KG1 (cell line): ENCODE measurements around the gene PYROXD2.
A peak's percentile ranks its signal among the peaks of the same experiment; 100 is the strongest.

ENCODE experiments used
- DNase-seq: peaks from one replicate; lab custom pipeline; 2025; lab: John Stamatoyannopoulos, UW

The PYROXD2 gene

DNA sequence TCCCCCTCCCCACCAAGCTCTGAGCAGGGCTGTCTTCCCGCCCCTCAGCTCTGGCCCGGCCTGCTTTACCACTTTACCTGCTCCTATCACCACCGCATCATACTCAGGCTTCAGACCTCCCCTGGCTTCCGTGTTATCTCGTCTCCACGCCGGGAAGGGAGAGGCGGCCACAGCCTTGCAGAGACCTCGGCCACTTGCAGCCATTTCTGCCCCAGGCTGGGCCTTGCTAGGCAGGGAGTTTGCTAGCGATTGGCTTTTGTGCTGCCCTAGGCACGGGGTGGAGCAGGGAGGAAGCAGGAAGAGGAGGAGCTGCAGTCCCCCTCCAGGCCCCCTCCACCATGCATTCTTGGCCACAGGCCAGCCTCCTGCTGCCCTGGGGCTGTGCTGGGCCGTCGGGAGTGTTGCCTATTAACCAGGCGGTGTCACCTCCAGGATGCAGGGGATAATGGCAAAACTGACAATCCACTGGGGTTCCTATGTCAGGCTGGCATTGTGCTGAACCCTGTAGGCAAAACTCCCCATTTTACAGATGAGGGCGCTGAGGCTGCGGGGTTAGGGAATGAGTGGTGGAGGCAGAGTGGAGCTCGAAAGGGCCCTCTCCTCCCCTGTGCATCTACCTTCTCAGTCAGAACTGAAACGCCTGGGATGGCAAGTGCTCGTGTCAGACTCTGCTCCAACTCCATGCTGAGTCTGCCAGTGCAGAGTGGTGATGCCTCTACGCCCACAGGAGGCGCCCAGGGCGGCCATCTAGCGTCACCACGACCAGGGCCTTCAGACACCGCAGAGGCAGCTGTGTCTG, at the start of gene PYROXD2:
TSS of gene PYROXD2 (minus strand) at position 251 of the 799 bp plus-strand sequence. CDS start at position 204, 47 bp downstream.
- DNase-seq: peak; percentile 49

GRCh38 chr10:98463976-98464754, 49.2 kb upstream of the PYROXD2 start:
- no peak for DNase-seq

DNA sequence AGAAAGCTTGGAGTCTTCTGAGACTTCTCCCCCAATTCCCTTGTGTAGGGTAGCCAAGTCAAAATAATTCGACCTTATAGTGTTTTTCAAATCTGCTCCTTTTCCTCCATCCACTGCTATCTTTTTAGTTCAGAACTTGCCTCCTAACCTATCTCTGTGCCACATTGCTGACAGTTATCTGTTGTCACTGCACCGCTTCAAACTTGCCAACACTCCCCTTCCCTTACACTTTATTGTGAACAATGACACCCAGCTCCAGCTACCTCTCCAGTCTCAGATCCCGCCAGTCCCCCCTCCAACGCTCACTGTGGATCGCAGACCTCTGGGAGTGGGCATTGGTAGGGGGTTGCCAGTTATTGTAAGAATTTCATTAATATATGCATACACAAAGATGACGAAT, 48.0 kb upstream of the PYROXD2 start:
- DNase-seq: no peak

DNA sequence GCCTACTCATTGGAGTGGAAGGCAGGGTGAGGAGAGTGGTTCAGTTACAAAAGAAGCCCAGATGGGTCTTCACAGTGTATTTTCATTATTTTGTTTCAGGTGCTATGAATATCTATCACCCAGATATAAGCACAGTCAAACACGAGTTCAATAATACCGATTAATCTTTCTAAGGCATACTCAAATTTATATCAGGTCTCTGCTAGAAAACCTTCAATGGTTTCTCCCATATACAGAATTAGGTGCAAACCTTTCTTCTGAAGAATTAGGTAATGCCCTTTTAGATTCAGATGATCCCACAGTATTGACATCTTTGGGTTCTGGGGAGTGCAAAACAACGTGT, 46.5 kb upstream of the PYROXD2 start:
- DNase-seq: no peak

- DNase-seq: no peak
Observed at GRCh38 chr10:98460837-98461499, 46.0 kb upstream of the PYROXD2 start.

DNA sequence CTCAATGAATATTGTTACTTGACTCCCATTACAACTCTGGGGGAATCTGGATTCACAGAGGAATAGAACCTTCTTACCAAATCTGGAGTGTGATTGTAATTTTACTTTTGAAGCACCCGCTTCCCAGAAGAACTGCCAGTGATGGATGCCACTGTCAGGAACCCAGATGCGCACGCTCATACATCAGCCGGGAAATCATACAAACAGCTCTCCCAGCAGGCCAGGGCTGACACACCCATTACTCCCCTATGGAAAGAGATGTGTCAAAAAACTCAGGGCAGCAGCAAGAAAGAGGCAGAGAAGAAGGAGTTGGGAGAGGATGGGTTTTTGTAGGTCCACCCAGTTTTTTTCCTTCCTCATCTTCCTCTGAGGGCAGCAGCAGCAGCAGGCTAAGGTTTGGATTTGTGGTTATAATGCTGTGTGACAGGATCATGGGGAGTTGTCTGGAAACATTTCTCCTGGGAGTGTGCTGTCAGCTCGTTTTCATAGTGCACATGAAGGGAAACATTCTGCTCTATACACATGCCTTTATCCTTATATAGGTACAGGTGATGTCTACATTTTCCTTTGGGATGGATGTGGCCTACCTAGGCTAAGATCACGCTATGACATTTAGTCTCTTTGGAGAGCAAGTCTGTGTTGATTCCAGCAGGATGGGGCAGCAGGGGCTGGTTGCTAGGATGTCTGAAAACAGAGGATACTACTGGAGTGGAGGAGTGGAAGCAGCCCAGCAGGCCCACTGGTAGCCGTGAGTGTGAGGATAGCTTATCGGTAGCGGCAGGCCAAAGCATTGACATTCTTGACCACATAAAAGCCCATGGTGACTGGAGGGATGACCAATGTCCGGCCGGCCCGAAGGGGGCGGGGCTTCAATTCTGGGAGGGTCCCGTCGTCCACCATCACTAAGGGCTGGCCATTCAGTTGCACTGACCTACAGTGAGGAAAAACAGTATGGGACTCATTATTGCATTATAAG, 44.1 kb upstream of the PYROXD2 start:
- no peak for DNase-seq

GRCh38 chr10:98457721-98458120, 42.7 kb upstream of the PYROXD2 start:
- DNase-seq: no peak

DNA sequence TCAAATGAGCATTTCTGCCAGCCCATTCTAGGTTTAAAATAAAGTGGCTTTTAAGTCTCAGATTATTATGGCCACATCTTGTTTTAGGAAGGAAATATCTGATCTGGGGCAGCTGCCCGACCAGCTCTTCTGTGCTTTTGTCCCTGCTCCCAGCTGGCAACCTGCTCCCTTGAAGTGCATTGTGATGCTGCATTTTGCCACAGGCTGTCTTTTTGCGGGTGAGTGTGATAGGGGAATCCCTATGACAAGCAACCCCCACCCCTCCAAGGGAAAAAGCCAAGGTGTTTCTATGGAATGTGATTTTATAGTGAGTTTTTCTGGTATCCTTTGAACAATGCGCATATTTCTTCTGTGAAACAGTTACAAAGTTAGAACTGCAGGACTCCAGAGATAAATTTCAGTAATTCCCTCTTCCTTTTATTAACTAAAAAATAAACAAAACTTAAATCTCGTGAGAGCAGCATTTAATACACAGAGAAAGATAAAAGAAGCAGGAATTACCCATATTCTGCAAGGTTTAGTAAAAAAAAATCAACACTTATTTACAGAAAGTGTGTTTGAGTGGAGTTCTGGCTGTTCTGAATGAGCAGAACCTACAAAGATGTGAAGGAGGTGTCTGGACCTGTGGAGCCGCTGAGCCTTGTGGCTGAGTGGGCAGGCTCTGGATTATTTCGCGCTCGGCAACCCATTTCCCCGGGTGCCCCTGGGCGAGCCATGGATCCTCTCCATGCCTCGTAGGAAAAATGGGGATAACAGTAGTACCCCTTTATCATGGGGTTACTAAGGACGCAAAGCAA, 41.9 kb upstream of the PYROXD2 start:
- no peak for DNase-seq

DNA sequence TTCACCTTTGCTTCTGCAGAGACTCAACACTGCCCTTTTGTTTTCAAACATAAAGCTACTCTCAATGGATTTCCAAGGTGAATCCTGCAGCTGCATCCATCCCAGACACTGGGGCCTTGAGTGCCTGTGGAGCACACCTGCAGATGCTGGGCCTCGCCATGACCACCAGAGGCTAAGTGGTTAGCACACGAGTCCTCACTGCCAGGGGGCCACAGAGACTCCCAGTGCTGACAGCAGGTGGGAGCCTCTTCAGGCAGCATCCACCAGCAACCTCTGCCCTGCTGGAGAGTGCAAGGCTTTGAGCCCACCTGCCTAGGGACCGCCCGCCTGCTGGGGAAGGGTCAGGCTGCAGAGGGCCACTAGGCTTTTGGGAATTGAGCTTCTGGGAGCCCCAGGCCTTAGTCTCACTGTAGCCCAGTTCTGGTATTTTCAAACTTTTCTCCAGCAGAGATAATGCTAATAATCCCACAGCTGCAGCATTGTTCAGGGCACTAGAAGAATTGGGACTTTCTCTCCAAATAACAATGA, 41.1 kb upstream of the PYROXD2 start:
- no peak for DNase-seq

DNA sequence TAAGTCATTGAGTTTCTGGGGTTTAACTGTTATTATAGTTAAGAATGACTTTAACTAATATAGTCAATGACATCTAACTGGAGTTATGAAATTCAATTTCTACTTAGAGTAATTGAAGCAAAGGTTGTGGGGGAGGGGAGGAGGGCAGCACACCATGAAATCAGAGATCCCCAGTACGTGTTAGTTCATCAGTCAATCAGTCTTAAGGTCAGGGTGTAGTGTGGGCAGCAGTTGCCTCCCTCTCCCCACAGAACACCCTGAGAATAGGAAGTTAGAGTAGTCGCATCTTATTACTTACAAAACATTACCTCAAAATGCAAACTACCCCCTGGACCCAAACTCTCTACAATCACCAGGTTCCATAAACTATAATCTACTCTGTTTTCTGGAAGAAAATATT, 38.7 kb upstream of the PYROXD2 start:
- DNase-seq: no peak

DNA sequence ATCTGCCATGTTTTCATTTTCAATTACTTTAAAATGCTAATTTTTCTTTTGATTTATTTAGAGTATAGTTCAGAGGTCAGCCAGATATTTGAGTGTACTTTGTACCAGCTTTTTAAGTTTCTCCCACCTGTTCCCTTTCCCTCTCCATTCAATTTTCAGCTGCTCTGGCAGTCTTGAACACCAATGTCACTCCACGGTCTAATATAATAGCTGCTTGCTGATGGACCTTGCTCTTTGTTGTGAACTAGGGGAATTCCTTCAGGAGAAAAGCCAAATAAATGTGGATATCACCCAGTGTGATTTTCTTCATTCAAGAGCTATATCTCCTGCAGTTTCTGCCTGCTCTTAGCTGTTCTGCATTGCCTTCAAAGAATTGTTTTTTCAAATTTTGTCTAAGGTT, 35.6 kb upstream of the PYROXD2 start:
- DNase-seq: no peak

GRCh38 chr10:98449287-98449686, 34.3 kb upstream of the PYROXD2 start:
- no peak for DNase-seq

DNA sequence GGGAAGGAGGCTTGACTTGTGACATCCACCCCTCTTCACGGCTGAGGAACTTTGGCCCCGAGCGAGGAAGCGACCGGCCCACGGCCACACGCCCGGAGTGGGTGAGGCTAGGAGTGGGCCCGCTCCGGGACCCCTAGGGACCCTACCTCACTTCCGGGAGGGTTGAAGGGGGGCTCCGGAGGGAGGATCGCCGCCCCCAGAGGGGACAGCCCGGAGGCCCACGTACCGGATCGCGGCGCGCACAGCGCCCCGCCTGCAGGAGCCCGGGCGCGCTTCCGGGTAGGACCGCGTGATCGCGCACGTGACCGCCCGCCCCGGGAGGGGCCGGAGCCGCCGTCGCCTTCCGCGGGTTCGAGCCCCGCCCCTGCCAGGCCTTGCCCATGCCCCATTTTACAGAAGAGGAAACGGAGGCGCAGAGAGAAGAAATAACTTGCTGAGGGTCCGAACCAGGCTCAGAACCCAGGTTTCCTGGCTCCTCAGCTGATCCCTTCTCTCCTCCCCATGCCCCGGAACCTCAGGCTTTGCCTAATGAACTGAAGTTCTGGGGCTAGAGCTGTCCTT, 31.8 kb upstream of the PYROXD2 start, which contains the start of gene HPS1:
TSS of gene HPS1 (minus strand) at position 275 of the 561 bp plus-strand sequence. CDS start 3,695 bp downstream, outside the sequence.
- peak; percentile 50 for DNase-seq

GRCh38 chr10:98446151-98446660, 31.2 kb upstream of the PYROXD2 start:
- DNase-seq: no peak

DNA sequence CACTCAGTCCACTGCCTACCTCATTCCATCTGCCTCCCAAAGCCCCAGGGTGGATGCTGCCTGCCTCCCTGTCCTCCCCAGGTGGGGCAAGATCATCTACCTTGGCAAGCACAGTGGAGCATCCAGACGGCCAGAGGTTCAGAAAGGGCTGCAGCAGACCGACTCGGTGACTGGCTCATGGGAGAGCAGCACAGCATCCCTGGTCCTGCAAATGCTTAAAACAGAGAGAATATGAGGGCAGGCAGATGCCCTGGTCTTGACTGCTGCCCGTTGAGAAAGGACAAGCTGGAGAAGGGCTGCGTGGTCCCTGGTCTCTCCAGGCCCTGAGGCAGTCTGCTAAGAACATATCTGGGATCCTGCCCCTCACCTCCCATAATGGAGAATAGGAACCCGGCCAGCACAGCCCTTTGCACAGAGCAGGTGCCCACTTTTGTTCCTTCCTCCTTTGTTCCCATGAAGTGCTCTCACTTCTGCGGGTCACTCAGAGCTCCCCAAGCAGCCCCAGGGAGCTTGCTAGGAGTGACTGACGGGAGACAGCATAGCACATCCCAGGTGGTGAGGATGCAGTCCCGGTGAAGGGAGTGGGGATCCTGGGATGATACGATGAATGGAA, 30.3 kb upstream of the PYROXD2 start:
- DNase-seq: no peak

DNA sequence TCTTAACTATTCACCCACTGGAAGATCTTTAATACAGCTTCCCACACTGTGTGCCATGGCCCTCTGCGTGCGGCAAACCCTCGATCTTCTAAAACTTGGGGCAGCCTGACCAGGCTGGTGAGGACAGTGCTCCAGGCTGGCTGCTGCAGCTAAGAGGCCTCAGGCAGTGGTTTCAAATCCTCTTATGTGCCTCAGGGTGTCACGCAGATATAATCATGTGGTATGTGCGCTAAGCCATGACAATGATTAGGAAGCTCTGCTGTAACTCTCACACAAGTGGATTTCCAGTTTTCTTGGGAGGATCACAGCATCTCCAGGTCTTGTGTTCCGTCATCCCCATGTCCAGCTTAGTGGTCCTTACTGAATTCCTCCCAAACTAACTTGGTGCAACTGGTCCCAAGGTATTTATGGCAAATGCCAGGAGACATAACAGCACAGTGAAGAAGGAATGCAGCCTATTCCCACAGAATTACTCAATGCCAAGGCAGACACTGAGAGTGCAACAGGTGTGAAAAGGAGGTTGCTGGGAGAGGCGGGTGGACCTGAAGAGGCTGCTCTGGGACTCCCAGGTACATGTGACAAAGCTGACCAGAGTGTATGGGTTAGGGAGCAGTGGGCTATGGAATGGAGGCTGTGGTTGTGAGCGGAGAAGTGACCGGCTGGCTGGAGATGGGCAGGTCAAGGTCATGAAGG, 29.5 kb upstream of the PYROXD2 start:
- DNase-seq: no peak

GRCh38 chr10:98438715-98439114, 23.7 kb upstream of the PYROXD2 start:
- no peak for DNase-seq

DNA sequence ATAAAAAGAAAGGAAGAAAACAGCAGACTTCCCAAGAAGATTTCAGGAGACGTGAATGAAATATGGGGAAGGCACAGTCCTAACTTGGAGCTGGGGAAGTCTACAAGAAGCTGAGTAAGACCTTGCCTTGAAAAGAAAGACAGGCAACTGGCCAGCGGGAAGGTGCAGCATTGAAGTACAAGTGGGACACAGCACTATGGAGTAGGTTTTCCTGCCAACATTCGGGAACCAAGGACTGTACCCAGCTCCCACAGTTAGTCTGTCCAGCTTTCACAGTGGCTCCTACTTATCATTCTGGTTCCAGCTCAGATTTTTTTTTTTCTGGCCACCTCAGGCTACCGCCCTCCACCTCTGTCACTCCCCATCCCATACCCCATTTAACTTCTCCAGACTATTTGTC, 21.7 kb upstream of the PYROXD2 start:
- no peak for DNase-seq

GRCh38 chr10:98435178-98435577, 20.2 kb upstream of the PYROXD2 start:
- DNase-seq: no peak
